Astrocyte of the cerebellum (primary cell): ENCODE results near the gene NXPH4.

Experiments
- DNase-seq: peaks from one replicate; pipeline ENCODE4 v3.0.0-alpha.2; 2011; ENCODE audit warnings: low read depth
- H3K4me3 ChIP-seq: 2 replicates; pipeline ENCODE4 v1.5.1; 2011; ENCODE audit warnings: mild to moderate bottlenecking, low read depth, low read length, moderate library complexity
- CTCF ChIP-seq: IDR thresholded peaks from 2 replicates; pipeline ENCODE4 v1.5.1; 2012; ENCODE audit warnings: low read length, low read depth, moderate library complexity, mild to moderate bottlenecking; ENCODE audit errors: missing control alignments
- in situ Hi-C: cut with HindIII; loops from 2 replicates; pipeline ENCODE4 v1.10.0; 2017; ENCODE audit warnings: low sequenced_read_pairs

The NXPH4 gene

DNA sequence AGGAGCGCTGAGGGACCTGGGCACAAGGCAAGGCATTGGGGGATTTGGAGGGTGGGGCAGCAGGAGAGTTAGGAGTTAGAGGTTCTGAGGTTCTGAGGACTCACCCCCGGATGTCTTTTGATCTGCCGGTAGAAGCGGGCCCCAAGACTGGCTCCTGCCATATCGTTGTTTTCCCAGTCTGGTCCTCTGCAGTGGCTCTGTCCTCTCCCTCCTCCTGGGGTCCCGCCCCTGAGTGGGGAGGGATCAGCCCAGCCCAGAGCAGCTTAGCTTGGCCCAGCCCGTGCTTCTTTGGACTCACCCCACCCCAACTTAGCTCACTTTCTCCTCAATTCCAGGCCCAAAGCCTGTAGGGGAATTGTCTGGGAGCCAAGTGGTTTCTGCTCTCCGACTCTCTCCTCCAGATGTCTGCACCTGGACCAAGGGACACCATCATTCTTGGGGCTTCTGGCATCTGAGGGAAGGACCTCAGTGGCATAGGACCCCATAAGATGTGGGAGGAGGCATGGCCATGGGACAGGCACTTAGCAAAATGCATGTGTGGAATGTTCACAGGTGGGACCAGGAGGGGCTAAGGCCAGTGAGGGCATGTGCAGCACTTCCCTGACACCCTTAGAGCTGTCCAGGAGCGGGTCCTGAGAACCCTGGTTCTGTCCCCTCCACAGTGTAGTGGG lies 20.5 kb downstream of the NXPH4 start:
- in situ Hi-C loops, result loop anchor here (10.0 kb wide), 1 partner anchor 52 kb away; no protein-coding TSS in a partner anchor
- no peak for TF ChIP-seq CTCF
- no peak for DNase-seq
- no peak overlapping the region for H3K4me3 ChIP-seq

GRCh38 chr12:57237596-57237931 lies 21.0 kb downstream of the NXPH4 start:
- in situ Hi-C loops, result loop anchor here (10.0 kb wide), 1 partner anchor 53 kb away; no protein-coding TSS in a partner anchor
- TF ChIP-seq CTCF, result no peak

GRCh38 chr12:57237932-57238853 lies 21.6 kb downstream of the NXPH4 start:
- no peak for DNase-seq
- in situ Hi-C loops, result loop anchor here (10.0 kb wide), 1 partner anchor 53 kb away; no protein-coding TSS in a partner anchor
- peak overlapping the region; percentile 21 for H3K4me3 ChIP-seq
- TF ChIP-seq CTCF, result no peak

More at GRCh38 chr12:57237596-57237931, 21.0 kb downstream of the NXPH4 start:
- DNase-seq, result no peak
- H3K4me3 ChIP-seq, result no peak overlapping the region

- in situ Hi-C loops, result loop anchor here (10.0 kb wide), 1 partner anchor 54 kb away; no protein-coding TSS in a partner anchor
- peak; percentile 100 for TF ChIP-seq CTCF
- peak; percentile 47 for DNase-seq
- H3K4me3 ChIP-seq, result peak overlapping the region; percentile 49
Observed at GRCh38 chr12:57238854-57239554, 22.4 kb downstream of the NXPH4 start.

DNA sequence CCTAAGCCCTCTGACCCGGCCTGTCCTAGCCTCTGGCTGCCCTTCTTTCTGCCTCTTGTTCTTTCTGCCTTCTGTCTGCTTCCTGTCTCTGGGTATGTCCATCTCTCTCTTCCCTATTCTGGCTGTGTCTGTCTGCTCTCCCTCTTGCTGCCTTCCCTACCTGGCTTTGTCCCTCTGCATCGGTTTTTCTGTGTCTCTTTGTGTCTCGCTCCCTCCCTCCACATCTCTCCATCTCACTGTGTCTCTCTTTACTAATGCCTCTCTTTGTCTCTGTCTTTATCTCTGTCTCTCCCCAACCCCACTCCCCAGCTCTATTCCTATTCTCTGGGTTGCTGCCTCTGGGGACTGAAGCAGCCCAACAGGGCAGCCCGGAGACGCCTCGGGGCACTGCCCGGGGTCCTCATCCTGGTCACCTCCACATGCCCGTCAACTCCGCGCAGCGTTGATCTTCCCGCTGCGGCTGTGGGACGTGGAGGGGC lies 23.0 kb downstream of the NXPH4 start:
- peak overlapping the region; percentile 49 for H3K4me3 ChIP-seq
- TF ChIP-seq CTCF, result no peak
- no peak for DNase-seq
- in situ Hi-C loops, result loop anchor here (10.0 kb wide), 1 partner anchor 55 kb away; no protein-coding TSS in a partner anchor
